K562 (cell line): ENCODE measurements around the gene BMP10. TPM values are rescaled to one million over a fixed set of nuclear protein-coding genes. Genes with fewer than 3 reads are reported as not detected.

Source experiments
- ATF6 ChIP-seq: sonication (generic); formaldehyde crosslinking; IDR thresholded peaks from 2 replicates; pipeline ENCODE4 v1.4.0; 2020; ENCODE audit warnings: mild to moderate bottlenecking, missing genetic modification reagents
- CBX5 ChIP-seq: IDR thresholded peaks from 2 replicates; pipeline ENCODE4 v1.6.1; 2014; ENCODE audit warnings: low read depth, borderline replicate concordance
- E2F3 ChIP-seq: fragments of 250-450 bp; sonication (Bioruptor Pico); IDR thresholded peaks from 2 replicates; pipeline ENCODE4 v1.4.0; 2020; ENCODE audit warnings: mild to moderate bottlenecking
- E4F1 ChIP-seq: fragments of 250-450 bp; sonication (Bioruptor Pico); IDR thresholded peaks from 2 replicates; pipeline ENCODE4 v1.5.0; 2021; ENCODE audit warnings: mild to moderate bottlenecking, borderline replicate concordance
- HDAC1 ChIP-seq, 2 experiments: fragments of 450-650 bp; IDR thresholded peaks; 2 replicates each; pipeline ENCODE4 v1.6.1; 2016 to 2017; ENCODE audit warnings: inconsistent platforms in 1 of 2, mild to moderate bottlenecking in 1 of 2, moderate library complexity in 1 of 2
- JUN ChIP-seq, 2 experiments: sonication (generic) in 1 of 2; formaldehyde crosslinking in 1 of 2; IDR thresholded peaks; 2 replicates each; pipeline versions ENCODE4 v1.6.1 to v1.8.0; 2012 to 2022; ENCODE audit warnings: borderline replicate concordance in 2 of 2, mild to moderate bottlenecking in 2 of 2, improper control_type of control experiment in 1 of 2, low read depth in 1 of 2, low read length in 1 of 2, missing genetic modification reagents in 1 of 2
- POLR2AphosphoS2 ChIP-seq: IDR thresholded peaks from 2 replicates; pipeline ENCODE4 v1.6.1; 2012; ENCODE audit warnings: low read length, improper control_type of control experiment
- RREB1 ChIP-seq: fragments of 250-450 bp; sonication (Bioruptor Pico); IDR thresholded peaks from 2 replicates; pipeline ENCODE4 v1.4.0; 2020
- SMARCC2 ChIP-seq: fragments of 450-650 bp; IDR thresholded peaks from 2 replicates; pipeline ENCODE4 v1.6.1; 2017; ENCODE audit warnings: antibody characterized with exemption, moderate library complexity, mild to moderate bottlenecking, low read depth
- SREBF1 ChIP-seq: fragments of 150-350 bp; IDR thresholded peaks from 2 replicates; pipeline ENCODE4 v1.6.1; 2014; ENCODE audit warnings: antibody characterized with exemption, low read depth, low read length, borderline replicate concordance
- SRSF3 ChIP-seq: fragments of 200-400 bp; formaldehyde crosslinking; IDR thresholded peaks from 2 replicates; pipeline ENCODE4 v1.6.1; 2016; ENCODE audit warnings: mild to moderate bottlenecking, low read length, moderate library complexity; ENCODE audit not compliant: insufficient read depth
- TAF1 ChIP-seq: IDR thresholded peaks from 2 replicates; pipeline ENCODE4 v1.6.1; 2011; ENCODE audit warnings: mild to moderate bottlenecking, low read length, moderate library complexity; ENCODE audit not compliant: insufficient read depth, control insufficient read depth, severe bottlenecking; ENCODE audit errors: extremely low read depth
- ZC3H4 ChIP-seq: sonication (generic); formaldehyde crosslinking; IDR thresholded peaks from 2 replicates; pipeline ENCODE4 v1.9.0; 2021; ENCODE audit warnings: missing genetic modification reagents, borderline replicate concordance
- ZKSCAN1 ChIP-seq: fragments of 150-350 bp; IDR thresholded peaks from 2 replicates; pipeline ENCODE4 v1.6.1; 2016; ENCODE audit warnings: low read depth, low read length
- ZNF354B ChIP-seq: fragments of 250-450 bp; sonication (Bioruptor Pico); IDR thresholded peaks from 2 replicates; pipeline ENCODE4 v1.4.0; 2020
- ZNF551 ChIP-seq: fragments of 250-450 bp; sonication (Bioruptor Pico); IDR thresholded peaks from 2 replicates; pipeline ENCODE4 v1.5.0; 2021; ENCODE audit warnings: mild to moderate bottlenecking, moderate library complexity
- ZNF655 ChIP-seq: fragments of 250-450 bp; sonication (Bioruptor Pico); IDR thresholded peaks from 2 replicates; pipeline ENCODE4 v1.5.0; 2021
- polyA plus RNA-seq, 8 experiments: library from polyadenylated mRNA; depleted of rRNA in 4 of 8; stranded (reverse) in 5 of 8; unstranded in 3 of 8; fragments of >200 nt; fragmentation: Nextera tagmentation in 2 of 8; fragmentation: Illumina TruSeq in 1 of 8; extraction: Ambion mirVana in 2 of 8; extraction: Trizol in 1 of 8; gene quantifications; 2 replicates each; pipeline versions ENCODE4 v1.2.1 to v1.2.3, GENCODE V29; 2011 to 2014; ENCODE audit warnings: inconsistent platforms in 1 of 8, missing spikeins in 1 of 8
- total RNA-seq, 7 experiments: library from RNA; depleted of rRNA in 6 of 7; stranded (reverse); fragments of >200 nt in 6 of 7; fragmentation: Illumina TruSeq in 2 of 7; extraction: Trizol in 2 of 7; gene quantifications; 2 replicates each; pipeline versions ENCODE4 v1.2.1 to v1.2.3, GENCODE V29; 2011 to 2021; ENCODE audit warnings: low replicate concordance in 1 of 7

The BMP10 gene
- total and polyA plus RNA-seq, 9 of the 15 experiments (the other 6 are each of a cell fraction or from before 2014, with no cell fraction given): 0.11 to 0.91 (median 0.43) TPM

GRCh38 chr2:68849579-68850030 is 21.6 kb downstream of the BMP10 start (continued):
- TF ChIP-seq JUN (IDR thresholded peaks at IDR 0.05; ENCODE audit: borderline replicate concordance, low read depth, low read length) (peak; percentile 96), JUN (CRISPR knock-in tag; IDR thresholded peaks at IDR 0.05; ENCODE audit: borderline replicate concordance) (peak; percentile 74; the same call in 1 of the 2 replicates), SMARCC2 (peak; percentile 93), SREBF1 (no peak), SRSF3 (no peak), RREB1 (CRISPR knock-in tag) (no peak), TAF1 (no peak), ZNF354B (CRISPR knock-in tag) (no peak), POLR2AphosphoS2 (no peak), HDAC1 (IDR thresholded peaks at IDR 0.05) (peak in 1 of 2 experiments; percentile 11; a peak in 1 of 4 replicates), ATF6 (CRISPR knock-in tag) (no peak), ZKSCAN1 (no peak), E2F3 (CRISPR knock-in tag) (no peak), ZNF551 (no peak), ZC3H4 (CRISPR knock-in tag) (no peak), ZNF655 (CRISPR knock-in tag) (no peak), CBX5 (no peak), E4F1 (CRISPR knock-in tag) (no peak)
